Measurements from ENCODE around the gene UGT1A5. TPM values are rescaled to one million over a fixed set of nuclear protein-coding genes. Genes with fewer than 3 reads are reported as not detected.

UGT1A5 gene
- total and polyA plus RNA-seq, 2 of the 8 experiments (the other 6 are each of a cell fraction or from before 2014, with no cell fraction given), result not detected

DNA sequence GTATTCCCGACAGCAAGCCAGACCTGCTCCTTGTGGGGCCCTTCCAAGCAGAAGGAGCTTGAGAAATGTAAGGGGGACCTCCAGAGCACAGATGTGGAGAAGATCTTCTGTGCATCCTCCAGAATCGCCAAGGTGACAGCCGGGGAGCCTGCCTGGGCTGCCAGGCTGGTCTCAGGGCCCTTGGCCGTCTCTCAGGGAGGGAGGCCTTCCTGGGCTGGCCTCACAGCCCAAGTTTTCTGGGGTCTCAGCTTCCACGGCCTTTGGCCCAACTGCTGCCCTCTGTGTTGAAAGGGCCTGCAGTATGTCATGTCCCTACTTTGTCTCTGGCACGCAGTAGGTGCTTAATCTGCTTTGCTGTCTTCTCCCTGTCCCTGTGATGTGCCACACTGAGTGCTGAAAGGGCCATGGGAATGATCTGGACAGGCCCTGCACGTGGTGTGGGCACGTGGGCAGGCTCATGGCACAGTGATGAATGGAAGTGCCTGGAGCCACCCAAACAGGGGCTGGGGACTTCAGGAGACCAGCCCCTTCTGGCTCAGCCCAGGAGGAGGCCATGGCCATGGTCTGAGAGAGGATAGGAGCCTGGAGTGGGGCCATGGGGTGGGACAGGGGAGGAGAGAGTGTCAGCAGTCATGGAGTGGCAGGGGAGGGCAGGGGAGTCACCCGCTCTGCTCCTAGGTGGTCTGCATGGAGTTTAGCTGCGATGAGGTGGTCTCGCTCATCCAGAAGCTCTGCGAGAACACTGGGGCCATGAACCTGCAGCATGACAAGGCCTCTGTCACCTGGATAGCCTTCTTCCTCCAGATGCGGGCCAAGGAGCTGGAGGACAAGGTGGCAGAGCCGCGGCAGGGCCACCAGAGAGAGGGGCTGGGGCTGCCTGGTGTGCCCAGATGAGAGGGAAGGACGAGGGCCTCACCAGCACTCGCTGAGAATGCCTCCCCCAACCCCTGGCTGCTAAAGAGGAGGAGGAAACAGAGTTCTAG lies 106.2 kb downstream of the UGT1A5 start (continued):
- TF ChIP-seq, protein P1, sequence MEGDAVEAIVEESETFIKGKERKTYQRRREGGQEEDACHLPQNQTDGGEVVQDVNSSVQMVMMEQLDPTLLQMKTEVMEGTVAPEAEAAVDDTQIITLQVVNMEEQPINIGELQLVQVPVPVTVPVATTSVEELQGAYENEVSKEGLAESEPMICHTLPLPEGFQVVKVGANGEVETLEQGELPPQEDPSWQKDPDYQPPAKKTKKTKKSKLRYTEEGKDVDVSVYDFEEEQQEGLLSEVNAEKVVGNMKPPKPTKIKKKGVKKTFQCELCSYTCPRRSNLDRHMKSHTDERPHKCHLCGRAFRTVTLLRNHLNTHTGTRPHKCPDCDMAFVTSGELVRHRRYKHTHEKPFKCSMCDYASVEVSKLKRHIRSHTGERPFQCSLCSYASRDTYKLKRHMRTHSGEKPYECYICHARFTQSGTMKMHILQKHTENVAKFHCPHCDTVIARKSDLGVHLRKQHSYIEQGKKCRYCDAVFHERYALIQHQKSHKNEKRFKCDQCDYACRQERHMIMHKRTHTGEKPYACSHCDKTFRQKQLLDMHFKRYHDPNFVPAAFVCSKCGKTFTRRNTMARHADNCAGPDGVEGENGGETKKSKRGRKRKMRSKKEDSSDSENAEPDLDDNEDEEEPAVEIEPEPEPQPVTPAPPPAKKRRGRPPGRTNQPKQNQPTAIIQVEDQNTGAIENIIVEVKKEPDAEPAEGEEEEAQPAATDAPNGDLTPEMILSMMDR (IDR thresholded peaks at IDR 0.05; ENCODE audit: control extremely low read depth in 1 of 3, insufficient read depth in 1 of 3, low read depth in 1 of 3, low read length in 3 of 3), result no peak
- no peak for TF ChIP-seq TBP (IDR thresholded peaks at IDR 0.05; ENCODE audit: low read depth, low read length)
- no peak for TF ChIP-seq GABPA (IDR thresholded peaks at IDR 0.05; ENCODE audit: borderline replicate concordance, insufficient read depth, low read length)
- TF ChIP-seq BRCA1 (IDR thresholded peaks at IDR 0.05; ENCODE audit: low read depth, low read length), result no peak
- no peak for TF ChIP-seq JUN (IDR thresholded peaks at IDR 0.05; ENCODE audit: low read depth, low read length)

Measured in H1 (cell line).